ENCODE measurements around the gene CAMKMT. TPM values are rescaled to one million over a fixed set of nuclear protein-coding genes. Genes with fewer than 3 reads are reported as not detected.

The CAMKMT gene
- total RNA-seq, 1 donor from 2014 or later: 5.8 TPM

GRCh38 chr2:44786817-44787214 is 425.1 kb downstream of the CAMKMT start:
- H3K36me3 ChIP-seq (ENCODE audit: control insufficient read depth, insufficient read depth, low read length): no peaks in the 10 kb centered on the region
- H3K4me3 ChIP-seq (ENCODE audit: low read depth, low read length): no peak overlapping the region
- DNase-seq (ENCODE audit: low read depth): no peak
- peaks cover 6% of the 10 kb centered on the region for H3K27me3 ChIP-seq (ENCODE audit: control insufficient read depth, insufficient read depth, low read length)
- no peak for TF ChIP-seq CTCF (IDR thresholded peaks at IDR 0.05; ENCODE audit: insufficient read depth, low read length, poor library complexity, severe bottlenecking)

- peaks cover 8% of the 10 kb centered on the region for H3K27me3 ChIP-seq (ENCODE audit: control insufficient read depth, insufficient read depth, low read length)
- H3K36me3 ChIP-seq (ENCODE audit: control insufficient read depth, insufficient read depth, low read length): no peaks in the 10 kb centered on the region
- TF ChIP-seq CTCF (IDR thresholded peaks at IDR 0.05; ENCODE audit: insufficient read depth, low read length, poor library complexity, severe bottlenecking): no peak
- H3K4me3 ChIP-seq (ENCODE audit: low read depth, low read length): no peak overlapping the region
- no peak for DNase-seq (ENCODE audit: low read depth)
Observed at GRCh38 chr2:44787663-44788062, 425.9 kb downstream of the CAMKMT start.

GRCh38 chr2:44789446-44789845 is 427.7 kb downstream of the CAMKMT start:
- Histone ChIP-seq H3K4me3 (ENCODE audit: low read depth, low read length) (no peak overlapping the region), H3K27me3 (ENCODE audit: control insufficient read depth, insufficient read depth, low read length) (peaks cover 8% of the 10 kb centered on the region), H3K36me3 (ENCODE audit: control insufficient read depth, insufficient read depth, low read length) (no peaks in the 10 kb centered on the region)
- TF ChIP-seq CTCF (IDR thresholded peaks at IDR 0.05; ENCODE audit: insufficient read depth, low read length, poor library complexity, severe bottlenecking): no peak
- no peak for DNase-seq (ENCODE audit: low read depth)

- Histone ChIP-seq H3K36me3 (ENCODE audit: control insufficient read depth, insufficient read depth, low read length) (no peaks in the 10 kb centered on the region), H3K4me3 (ENCODE audit: low read depth, low read length) (no peak overlapping the region), H3K27me3 (ENCODE audit: control insufficient read depth, insufficient read depth, low read length) (peaks cover 8% of the 10 kb centered on the region)
- no peak for TF ChIP-seq CTCF (IDR thresholded peaks at IDR 0.05; ENCODE audit: insufficient read depth, low read length, poor library complexity, severe bottlenecking)
- no peak for DNase-seq (ENCODE audit: low read depth)
Observed at GRCh38 chr2:44789971-44790721, 428.4 kb downstream of the CAMKMT start.

GRCh38 chr2:44793322-44793870 is 431.6 kb downstream of the CAMKMT start:
- H3K27me3 ChIP-seq (ENCODE audit: control insufficient read depth, insufficient read depth, low read length): peaks cover 17% of the 10 kb centered on the region
- H3K4me3 ChIP-seq (ENCODE audit: low read depth, low read length): no peak overlapping the region
- DNase-seq (ENCODE audit: low read depth): no peak
- H3K36me3 ChIP-seq (ENCODE audit: control insufficient read depth, insufficient read depth, low read length): no peaks in the 10 kb centered on the region
- TF ChIP-seq CTCF (IDR thresholded peaks at IDR 0.05; ENCODE audit: insufficient read depth, low read length, poor library complexity, severe bottlenecking): no peak

All from kidney epithelial cell (primary cell).